ENCODE data around the gene HK1. TPM values are rescaled to one million over a fixed set of nuclear protein-coding genes. Genes with fewer than 3 reads are reported as not detected.

Gene HK1
- total RNA-seq, 2 experiments from 2014 or later = 13.1 to 31.5 TPM

GRCh38 chr10:69272624-69273023 is 5.7 kb upstream of the HK1 start:
- Histone ChIP-seq H3K79me2 (ENCODE audit: insufficient read depth, low read depth, low read length) (no peaks in the 10 kb centered on the region), H4K20me1 (ENCODE audit: insufficient read depth, low read length) (no peaks in the 10 kb centered on the region), H3K36me3 (ENCODE audit: insufficient read depth, low read length) (no peaks in the 10 kb centered on the region), H3K4me1 (ENCODE audit: insufficient read depth, low read length, poor library complexity, severe bottlenecking) (peaks cover 7% of the 10 kb centered on the region), H2AFZ (ENCODE audit: low read length) (no peak overlapping the region; the same call in 1 of the 2 replicates), H3K27ac (ENCODE audit: low read depth, low read length, poor library complexity, severe bottlenecking) (no peak overlapping the region), H3K9me2 (ENCODE audit: insufficient read depth, low read length) (no peaks in the 10 kb centered on the region), H3K4me3 (ENCODE audit: low read depth, low read length, poor library complexity, severe bottlenecking) (no peak overlapping the region), H3K4me2 (ENCODE audit: low read length) (no peak overlapping the region), H3K9me3 (ENCODE audit: low read length) (no peaks in the 10 kb centered on the region)
- intact Hi-C loops (cut with micrococcal nuclease; ENCODE audit: unreplicated experiment) = no loop called here
- no peak for DNase-seq (ENCODE audit: low spot score)
- no TSS peak for BruUV-seq (replicated peaks)
- ChIA-PET POLR2A (interaction anchor here (0.7 kb wide), 2 partner anchors 13 to 1739 kb away, joined by 3 to 6 read pairs; no protein-coding TSS in a partner anchor), CTCF (ENCODE audit: unreplicated experiment) (no interaction called here)
- TF ChIP-seq CTCF (conservative IDR thresholded peaks at IDR 0.05; ENCODE audit: low read length) (no peak), EZH2phosphoT487 (IDR thresholded peaks at IDR 0.05; ENCODE audit: borderline replicate concordance, low read depth, low read length) (no peak)

GRCh38 chr10:69275444-69275843 is 2.9 kb upstream of the HK1 start:
- H3K36me3 ChIP-seq (ENCODE audit: insufficient read depth, low read length) = no peaks in the 10 kb centered on the region
- no peak for DNase-seq (ENCODE audit: low spot score)
- CTCF ChIA-PET (ENCODE audit: unreplicated experiment) = no interaction called here
- no TSS peak for BruUV-seq (replicated peaks)
- intact Hi-C loops (cut with micrococcal nuclease; ENCODE audit: unreplicated experiment) = no loop called here
- H3K27ac ChIP-seq (ENCODE audit: low read depth, low read length, poor library complexity, severe bottlenecking) = no peak overlapping the region
- H3K9me3 ChIP-seq (ENCODE audit: low read length) = no peaks in the 10 kb centered on the region
- no peaks in the 10 kb centered on the region for H3K79me2 ChIP-seq (ENCODE audit: insufficient read depth, low read depth, low read length)
- H3K4me3 ChIP-seq (ENCODE audit: low read depth, low read length, poor library complexity, severe bottlenecking) = no peak overlapping the region
- H2AFZ ChIP-seq (ENCODE audit: low read length) = no peak overlapping the region
- no peak overlapping the region for H3K4me2 ChIP-seq (ENCODE audit: low read length)
- TF ChIP-seq EZH2phosphoT487 (IDR thresholded peaks at IDR 0.05; ENCODE audit: borderline replicate concordance, low read depth, low read length) (no peak), CTCF (conservative IDR thresholded peaks at IDR 0.05; ENCODE audit: low read length) (no peak)
- no peaks in the 10 kb centered on the region for H4K20me1 ChIP-seq (ENCODE audit: insufficient read depth, low read length)
- no peaks in the 10 kb centered on the region for H3K9me2 ChIP-seq (ENCODE audit: insufficient read depth, low read length)
- POLR2A ChIA-PET = no interaction called here
- peaks cover 30% of the 10 kb centered on the region for H3K4me1 ChIP-seq (ENCODE audit: insufficient read depth, low read length, poor library complexity, severe bottlenecking)

- no TSS peak for BruUV-seq (replicated peaks)
- H3K36me3 ChIP-seq (ENCODE audit: insufficient read depth, low read length) = no peaks in the 10 kb centered on the region
- no peaks in the 10 kb centered on the region for H4K20me1 ChIP-seq (ENCODE audit: insufficient read depth, low read length)
- no peak overlapping the region for H2AFZ ChIP-seq (ENCODE audit: low read length)
- H3K27ac ChIP-seq (ENCODE audit: low read depth, low read length, poor library complexity, severe bottlenecking) = no peak overlapping the region
- no peak overlapping the region for H3K4me3 ChIP-seq (ENCODE audit: low read depth, low read length, poor library complexity, severe bottlenecking)
- H3K9me3 ChIP-seq (ENCODE audit: low read length) = no peaks in the 10 kb centered on the region
- ChIA-PET POLR2A (interaction anchor here (0.7 to 1.3 kb wide), 2 partner anchors 13 to 967 kb away, joined by 3 to 4 read pairs; no protein-coding TSS in a partner anchor), CTCF (ENCODE audit: unreplicated experiment) (no interaction called here)
- H3K4me2 ChIP-seq (ENCODE audit: low read length) = no peak overlapping the region
- intact Hi-C loops (cut with micrococcal nuclease; ENCODE audit: unreplicated experiment) = no loop called here
- H3K79me2 ChIP-seq (ENCODE audit: insufficient read depth, low read depth, low read length) = no peaks in the 10 kb centered on the region
- TF ChIP-seq CTCF (conservative IDR thresholded peaks at IDR 0.05; ENCODE audit: low read length) (no peak), EZH2phosphoT487 (IDR thresholded peaks at IDR 0.05; ENCODE audit: borderline replicate concordance, low read depth, low read length) (no peak)
- peaks cover 29% of the 10 kb centered on the region for H3K4me1 ChIP-seq (ENCODE audit: insufficient read depth, low read length, poor library complexity, severe bottlenecking)
- no peak for DNase-seq (ENCODE audit: low spot score)
- no peaks in the 10 kb centered on the region for H3K9me2 ChIP-seq (ENCODE audit: insufficient read depth, low read length)
Observed at GRCh38 chr10:69276503-69276902, 1.8 kb upstream of the HK1 start.
